ENCODE measurements around the gene KCNT2. TPM values are rescaled to one million over a fixed set of nuclear protein-coding genes. Genes with fewer than 3 reads are reported as not detected.

The KCNT2 gene
- total RNA-seq, 1 experiment from 2014 or later: 0.41 TPM

GRCh38 chr1:196655071-196655470, 46.8 kb upstream of the KCNT2 start:
- H3K27me3 ChIP-seq (ENCODE audit: control insufficient read depth, insufficient read depth, low read length): no peaks in the 10 kb centered on the region
- no peak overlapping the region for H3K4me3 ChIP-seq (ENCODE audit: low read depth in 2 of 2, low read length in 2 of 2)
- H3K4me1 ChIP-seq (ENCODE audit: control insufficient read depth, insufficient read depth, low read length): no peaks in the 10 kb centered on the region; the same call in 1 of the 2 replicates
- CTCF ChIA-PET: no interaction called here
- BruUV-seq (replicated peaks): no TSS peak
- H3K36me3 ChIP-seq (ENCODE audit: control insufficient read depth, insufficient read depth, low read length): no peaks in the 10 kb centered on the region
- intact Hi-C loops (cut with micrococcal nuclease; ENCODE audit: unreplicated experiment) (no loop called here), in situ Hi-C loops (cut with HindIII; ENCODE audit: low pct_unique_long_range_greater_than_20kb, low sequenced_read_pairs) (no loop called here)
- DNase-seq (ENCODE audit: low read depth, low spot score) (no peak), ATAC-seq (no peak)
- TF ChIP-seq SIN3A (IDR thresholded peaks at IDR 0.05; ENCODE audit: borderline replicate concordance, insufficient read depth, low read depth, low read length) (no peak), TCF7L2 (IDR thresholded peaks at IDR 0.05; ENCODE audit: low read depth, low read length) (no peak), CTCF (IDR thresholded peaks at IDR 0.05) (no peak)
- no peak overlapping the region for H3K27ac ChIP-seq (ENCODE audit: low read length)
- no peaks in the 10 kb centered on the region for H3K9me3 ChIP-seq (ENCODE audit: control insufficient read depth, insufficient read depth, low read depth, low read length)
- POLR2A ChIA-PET: no interaction called here

GRCh38 chr1:196654271-196654670, 46.0 kb upstream of the KCNT2 start:
- BruUV-seq (replicated peaks): no TSS peak
- Histone ChIP-seq H3K9me3 (ENCODE audit: control insufficient read depth, insufficient read depth, low read depth, low read length) (no peaks in the 10 kb centered on the region), H3K27me3 (ENCODE audit: control insufficient read depth, insufficient read depth, low read length) (no peaks in the 10 kb centered on the region), H3K4me1 (ENCODE audit: control insufficient read depth, insufficient read depth, low read length) (no peaks in the 10 kb centered on the region; the same call in 1 of the 2 replicates), H3K27ac (ENCODE audit: low read length) (no peak overlapping the region), H3K4me3 (ENCODE audit: low read depth in 2 of 2, low read length in 2 of 2) (no peak overlapping the region), H3K36me3 (ENCODE audit: control insufficient read depth, insufficient read depth, low read length) (no peaks in the 10 kb centered on the region)
- POLR2A ChIA-PET: no interaction called here
- in situ Hi-C loops (cut with HindIII; ENCODE audit: low pct_unique_long_range_greater_than_20kb, low sequenced_read_pairs): no loop called here
- no peak for DNase-seq (ENCODE audit: low read depth, low spot score)
- no peak for ATAC-seq
- TF ChIP-seq SIN3A (IDR thresholded peaks at IDR 0.05; ENCODE audit: borderline replicate concordance, insufficient read depth, low read depth, low read length): no peak
- no peak for TF ChIP-seq REST (IDR thresholded peaks at IDR 0.05; ENCODE audit: insufficient read depth in 1 of 2, low read depth in 2 of 2, low read length in 1 of 2)
- TF ChIP-seq CTCF (IDR thresholded peaks at IDR 0.05): no peak
- TF ChIP-seq TCF7L2 (IDR thresholded peaks at IDR 0.05; ENCODE audit: low read depth, low read length): no peak
- TF ChIP-seq POLR2AphosphoS5 (IDR thresholded peaks at IDR 0.05; ENCODE audit: low read depth, low read length): no peak
- CTCF ChIA-PET: no interaction called here
- intact Hi-C loops (cut with micrococcal nuclease; ENCODE audit: unreplicated experiment): no loop called here
